ENCODE data around the gene COL16A1.

COL16A1 gene

GRCh38 chr1:31618916-31619846 lies 84.6 kb downstream of the COL16A1 start:
- DNase-seq = no peak
- in situ Hi-C loops (cut with MboI; ENCODE audit: low pct_unique_long_range_greater_than_20kb, low sequenced_read_pairs) = no loop called here

- in situ Hi-C loops (cut with MboI; ENCODE audit: low pct_unique_long_range_greater_than_20kb, low sequenced_read_pairs) = no loop called here
Measured at GRCh38 chr1:31617916-31618746, 85.7 kb downstream of the COL16A1 start.

GRCh38 chr1:31617218-31617915 lies 86.5 kb downstream of the COL16A1 start, which contains the start of gene HCRTR1:
Gene HCRTR1 (plus strand): TSS chr1:31617689. CDS start chr1:31619193, 1,504 bp downstream.
- no peak for DNase-seq
- in situ Hi-C loops (cut with MboI; ENCODE audit: low pct_unique_long_range_greater_than_20kb, low sequenced_read_pairs) = no loop called here

More at GRCh38 chr1:31617916-31618746, 85.7 kb downstream of the COL16A1 start:
- DNase-seq = peak; percentile 71

- DNase-seq = no peak
- in situ Hi-C loops (cut with MboI; ENCODE audit: low pct_unique_long_range_greater_than_20kb, low sequenced_read_pairs) = no loop called here
Measured at GRCh38 chr1:31615939-31616338, 87.9 kb downstream of the COL16A1 start.

GRCh38 chr1:31615414-31615813 lies 88.4 kb downstream of the COL16A1 start:
- no peak for DNase-seq
- in situ Hi-C loops (cut with MboI; ENCODE audit: low pct_unique_long_range_greater_than_20kb, low sequenced_read_pairs) = no loop called here

GRCh38 chr1:31614414-31615005 lies 89.3 kb downstream of the COL16A1 start:
- in situ Hi-C loops (cut with MboI; ENCODE audit: low pct_unique_long_range_greater_than_20kb, low sequenced_read_pairs) = no loop called here
- DNase-seq = no peak

GRCh38 chr1:31609514-31610118 lies 94.2 kb downstream of the COL16A1 start:
- DNase-seq = no peak
- in situ Hi-C loops (cut with MboI; ENCODE audit: low pct_unique_long_range_greater_than_20kb, low sequenced_read_pairs) = no loop called here

GRCh38 chr1:31607360-31607759 lies 96.5 kb downstream of the COL16A1 start:
- in situ Hi-C loops (cut with MboI; ENCODE audit: low pct_unique_long_range_greater_than_20kb, low sequenced_read_pairs) = no loop called here
- no peak for DNase-seq

- in situ Hi-C loops (cut with MboI; ENCODE audit: low pct_unique_long_range_greater_than_20kb, low sequenced_read_pairs) = no loop called here
- no peak for DNase-seq
Measured at GRCh38 chr1:31605908-31606427, 97.8 kb downstream of the COL16A1 start.
